Heart left ventricle (tissue), 16 donors: ENCODE results near the gene KRT17. TPM values are rescaled to one million over a fixed set of nuclear protein-coding genes. Genes with fewer than 3 reads are reported as not detected.
A peak's percentile ranks its signal among the peaks of the same experiment; 100 is the strongest.

Experiments
- ATAC-seq, 4 donors: fragments of 200-7000 bp; cut with Tn5 transposase; one replicate each; pipeline ENCODE4 v1.9.1; 2020 to 2022; ENCODE audit warnings: moderate library complexity in 4 of 4, mild to moderate bottlenecking in 3 of 4, moderate number of reproducible peaks in 1 of 4
- DNase-seq, 5 donors: peaks; one replicate each; pipeline ENCODE4 v3.0.0-alpha.2; 2020
- H3K27ac ChIP-seq, 12 donors: fragments of 200-600 bp; sonication (generic) in 4 of 12; one replicate each; pipeline versions ENCODE4 v1.5.0 to v1.8.0; 2016 to 2022; ENCODE audit warnings: mild to moderate bottlenecking in 2 of 12
- H3K27me3 ChIP-seq, 9 donors: fragments of 200-600 bp; sonication (generic) in 2 of 9; one replicate each; pipeline versions ENCODE4 v1.5.1 to v1.8.0; 2016 to 2022; ENCODE audit warnings: mild to moderate bottlenecking in 3 of 9
- H3K36me3 ChIP-seq, 9 donors: fragments of 200-600 bp; sonication (generic) in 2 of 9; one replicate each; pipeline versions ENCODE4 v1.5.0 to v1.8.0; 2018 to 2022; ENCODE audit warnings: mild to moderate bottlenecking in 2 of 9
- H3K4me1 ChIP-seq, 12 donors: fragments of 200-600 bp; sonication (generic) in 4 of 12; one replicate each; pipeline versions ENCODE4 v1.5.0 to v1.8.0; 2016 to 2022; ENCODE audit warnings: mild to moderate bottlenecking in 3 of 12
- H3K4me3 ChIP-seq, 12 donors: fragments of 200-600 bp; sonication (generic) in 4 of 12; one replicate each; pipeline versions ENCODE4 v1.5.0 to v1.8.0; 2017 to 2022; ENCODE audit warnings: mild to moderate bottlenecking in 9 of 12, moderate library complexity in 4 of 12
- H3K9me3 ChIP-seq, 12 donors: fragments of 200-600 bp; sonication (generic) in 4 of 12; one replicate each; pipeline versions ENCODE4 v1.5.0 to v1.8.0; 2016 to 2022; ENCODE audit warnings: mild to moderate bottlenecking in 1 of 12
- POLR2A ChIP-seq, 2 donors: fragments of 450-650 bp; IDR thresholded peaks; one replicate each; pipeline ENCODE4 v1.6.1; 2017; ENCODE audit warnings: antibody characterized with exemption in 2 of 2, mild to moderate bottlenecking in 2 of 2, moderate library complexity in 2 of 2
- WGBS, 4 donors: extraction: QIAGEN DNeasy Blood & Tissue Kit in 2 of 4; methylation state at CpG; one replicate each; pipeline versions ENCODE4 v1.1.5 to v1.1.7; 2013 to 2018; 5-methylcytosine and 5-hydroxymethylcytosine counted together
- intact Hi-C, 10 donors: fragments of 100-400 bp; cut with DNase I; formaldehyde crosslinking; loops; one replicate each; pipeline versions ENCODE4 v1.11.1 to v1.14.2; 2022
- polyA plus RNA-seq, 2 donors: library from polyadenylated mRNA; stranded (reverse); fragments of 200-250 nt; gene quantifications; one replicate each; pipeline ENCODE4 v1.2.3, GENCODE V29; 2013
- total RNA-seq, 9 donors: library from RNA; depleted of rRNA in 2 of 9; stranded (reverse); fragments of >200 nt in 2 of 9; fragmentation: NEBNext Ultra II Directional in 3 of 9; extraction: Animal tissue kit (Norgen Biotek cat#: 25700) in 3 of 9; gene quantifications; one replicate each; pipeline versions ENCODE4 v1.1.0 to v1.2.4, GENCODE V29; 2016 to 2023
- TF ChIP-seq, protein P1 (sequence below), 12 donors: fragments of 200-600 bp; sonication (generic) in 4 of 12; IDR thresholded peaks; one replicate each; pipeline versions ENCODE4 v1.5.0 to v1.8.0; 2018 to 2022; ENCODE audit warnings: antibody characterized with exemption in 12 of 12, mild to moderate bottlenecking in 5 of 12
- donor health status: ischemic (EF 13 %, LVEDD 7.1; RV severe dilation, severe dysfunction).
- donor health status: healthy with polysubstance abuse.
- donor health status: DM: no; HTN: yes; CAD: no.
- donor health status: DM: no; HTN: no; CAD: no.
- donor health status: ischemic (EF 25% LVEDD 6.9; RV normal size, moderate dysfunction).
- donor health status: ischemic (EF 25% LVEDD 5.7; RV mildly dilated, moderate dysfunction).
- donor health status: healthy.
- donor health status: DM: yes; HTN: yes; CAD: no.
- donor health status: ischemic (EF 35%, LVEDD 5.7; RV mildly dilated, moderate dysfunction).
- donor health status: nonischemic (EF 11% LVEDD 7.7; RV severe dilation, severe dysfunction).
- donor health status: DM: yes; HTN: yes; CAD: no.
- donor health status: PGD.
- donor health status: ischemic (EF 29% LVEDD 5.4; RV normal size, mild dysfunction).
- donor health status: nonischemic (EF 23%, LVEDD 6.1; RV moderate dilation, normal function).

Gene KRT17
- total and polyA plus RNA-seq, 11 donors, result 0.60 TPM; not detected in 10

DNA sequence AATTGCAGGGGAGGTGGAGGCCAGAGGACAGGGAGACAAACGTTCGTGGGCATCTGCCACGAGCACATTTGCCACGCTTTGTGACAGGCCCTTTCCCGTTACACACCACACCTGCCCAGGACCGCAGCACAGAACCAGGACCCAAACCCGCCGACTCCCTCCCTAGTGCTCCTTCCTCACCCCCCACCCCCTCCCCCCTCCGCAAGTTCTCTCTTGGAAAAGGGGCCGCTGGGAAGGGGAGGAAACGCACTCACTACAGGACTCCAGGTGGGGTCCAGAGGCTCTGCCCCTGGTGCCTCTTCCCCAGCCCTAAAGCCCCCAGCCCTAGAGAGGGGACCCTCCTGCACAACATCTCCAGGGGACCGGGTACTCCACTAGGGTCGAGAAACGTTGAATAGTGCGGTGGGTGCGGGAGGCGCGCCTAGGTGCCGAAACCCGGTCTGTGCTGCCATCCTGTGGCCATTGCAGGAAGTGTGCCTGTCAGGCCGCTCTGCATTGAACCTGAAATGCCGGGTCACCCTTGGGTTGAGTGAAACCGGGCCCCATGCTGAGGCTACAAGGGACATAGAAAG is 42.4 kb upstream of the KRT17 start:
- intact Hi-C loops, result loop anchor here in 7 of 10 donors (1.0 to 10.0 kb wide), 11 partner anchors 262 to 1062 kb away; no protein-coding TSS in a partner anchor
- peaks cover 0 to 36% (median 14%) of the 10 kb centered on the region in 12 donors for H3K4me1 ChIP-seq
- DNase-seq (peak; percentile 77 to 93 (median 85)), ATAC-seq (peak; percentile 79 to 85 (median 84))
- no peak for TF ChIP-seq POLR2A (IDR thresholded peaks at IDR 0.05)
- TF ChIP-seq, protein P1, sequence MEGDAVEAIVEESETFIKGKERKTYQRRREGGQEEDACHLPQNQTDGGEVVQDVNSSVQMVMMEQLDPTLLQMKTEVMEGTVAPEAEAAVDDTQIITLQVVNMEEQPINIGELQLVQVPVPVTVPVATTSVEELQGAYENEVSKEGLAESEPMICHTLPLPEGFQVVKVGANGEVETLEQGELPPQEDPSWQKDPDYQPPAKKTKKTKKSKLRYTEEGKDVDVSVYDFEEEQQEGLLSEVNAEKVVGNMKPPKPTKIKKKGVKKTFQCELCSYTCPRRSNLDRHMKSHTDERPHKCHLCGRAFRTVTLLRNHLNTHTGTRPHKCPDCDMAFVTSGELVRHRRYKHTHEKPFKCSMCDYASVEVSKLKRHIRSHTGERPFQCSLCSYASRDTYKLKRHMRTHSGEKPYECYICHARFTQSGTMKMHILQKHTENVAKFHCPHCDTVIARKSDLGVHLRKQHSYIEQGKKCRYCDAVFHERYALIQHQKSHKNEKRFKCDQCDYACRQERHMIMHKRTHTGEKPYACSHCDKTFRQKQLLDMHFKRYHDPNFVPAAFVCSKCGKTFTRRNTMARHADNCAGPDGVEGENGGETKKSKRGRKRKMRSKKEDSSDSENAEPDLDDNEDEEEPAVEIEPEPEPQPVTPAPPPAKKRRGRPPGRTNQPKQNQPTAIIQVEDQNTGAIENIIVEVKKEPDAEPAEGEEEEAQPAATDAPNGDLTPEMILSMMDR (IDR thresholded peaks at IDR 0.05), result peak; percentile 88 to 97 (median 92)
- H3K27ac ChIP-seq, result peak overlapping the region in 11 of 12 donors; percentile 30 to 87 (median 77)
- no peaks in the 10 kb centered on the region for H3K9me3 ChIP-seq
- no peaks in the 10 kb centered on the region for H3K27me3 ChIP-seq
- no peaks in the 10 kb centered on the region for H3K36me3 ChIP-seq
- 0 to 1% (median 1%) methylated on average over 20 to 23 of the region's 23 CpGs for WGBS, 4 donors
- H3K4me3 ChIP-seq, result peak overlapping the region; percentile 15 to 70 (median 51)

DNA sequence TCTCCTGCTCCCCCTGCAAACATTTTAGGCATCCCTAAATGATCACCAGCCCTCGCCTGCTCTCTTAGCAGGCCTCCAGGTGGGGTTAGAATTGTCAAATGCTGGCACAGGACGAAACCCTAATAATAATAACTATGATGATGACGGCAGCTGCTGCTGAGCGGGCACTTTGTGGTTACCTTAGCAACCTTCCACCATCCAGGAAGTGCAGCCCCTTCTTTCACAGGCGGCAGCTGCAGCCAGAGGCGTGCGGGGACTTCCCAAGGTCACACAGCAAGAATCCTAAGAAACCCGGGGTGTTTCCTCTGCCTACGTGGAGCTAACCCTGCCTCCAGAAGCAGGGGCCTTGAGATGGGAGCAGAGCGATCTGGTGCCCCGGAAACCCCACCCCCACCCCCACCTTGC is 41.9 kb upstream of the KRT17 start:
- peaks cover 0 to 36% (median 14%) of the 10 kb centered on the region in 12 donors for H3K4me1 ChIP-seq
- no peaks in the 10 kb centered on the region for H3K9me3 ChIP-seq
- H3K36me3 ChIP-seq, result no peaks in the 10 kb centered on the region
- intact Hi-C loops, result loop anchor here in 7 of 10 donors (1.0 to 10.0 kb wide), 11 partner anchors 261 to 1061 kb away; no protein-coding TSS in a partner anchor
- H3K27ac ChIP-seq, result peak overlapping the region; percentile 30 to 87 (median 76)
- ATAC-seq, result peak; percentile 2 to 20 (median 12)
- H3K4me3 ChIP-seq, result peak overlapping the region; percentile 15 to 70 (median 51)
- WGBS, 4 donors, result 4 to 13% (median 6%) methylated on average over 11 of the region's 11 CpGs
- no peak for TF ChIP-seq POLR2A (IDR thresholded peaks at IDR 0.05)
- TF ChIP-seq, protein P1 (IDR thresholded peaks at IDR 0.05), result peak in 6 of 12 donors; percentile 4 to 45 (median 31)
- no peaks in the 10 kb centered on the region for H3K27me3 ChIP-seq
- DNase-seq, result peak in 4 of 5 donors; percentile 15 to 60 (median 34)

DNA sequence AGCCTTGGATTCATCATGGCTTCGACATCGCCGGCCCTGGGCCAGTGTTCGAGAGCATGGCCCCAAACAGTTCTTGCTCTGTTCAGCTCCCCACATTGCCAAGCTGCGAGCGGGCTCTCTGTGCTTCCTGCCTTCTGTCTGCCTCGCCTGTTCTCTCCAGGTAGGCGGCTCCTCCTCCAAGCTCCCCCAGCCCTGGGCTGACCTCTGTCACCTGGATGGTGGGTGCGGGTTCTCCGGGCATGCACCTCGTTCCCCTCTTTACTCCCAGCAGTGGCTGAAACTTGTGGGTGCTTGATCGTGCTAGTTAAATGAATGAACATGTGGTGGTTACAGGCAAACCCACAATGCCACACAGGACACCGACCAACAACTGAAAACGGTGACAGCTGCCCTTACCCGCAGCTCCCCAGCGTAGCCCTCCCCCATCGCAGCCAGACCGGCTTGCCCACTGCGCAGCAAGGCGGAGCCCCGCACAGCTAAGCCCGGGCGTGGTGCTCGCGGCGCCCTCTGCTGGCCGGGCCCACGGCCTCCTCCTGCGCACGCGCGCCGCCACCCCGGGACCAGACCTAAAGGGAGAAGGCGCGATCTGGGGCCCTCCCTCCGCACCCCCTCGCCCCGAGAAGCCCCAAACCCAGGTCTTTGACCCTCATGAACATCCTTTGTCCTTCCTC is 41.3 kb upstream of the KRT17 start:
- peak; percentile 87 to 95 (median 90) for DNase-seq
- intact Hi-C loops, result loop anchor here in 7 of 10 donors (1.0 to 10.0 kb wide), 11 partner anchors 261 to 1061 kb away; no protein-coding TSS in a partner anchor
- Histone ChIP-seq H3K9me3 (no peaks in the 10 kb centered on the region), H3K27me3 (no peaks in the 10 kb centered on the region), H3K27ac (peak overlapping the region; percentile 30 to 87 (median 76)), H3K4me3 (peak overlapping the region; percentile 27 to 70 (median 51)), H3K4me1 (peaks cover 0 to 36% (median 14%) of the 10 kb centered on the region in 12 donors), H3K36me3 (no peaks in the 10 kb centered on the region)
- TF ChIP-seq POLR2A (IDR thresholded peaks at IDR 0.05), result peak in 1 of 2 donors; percentile 57
- TF ChIP-seq, protein P1 (IDR thresholded peaks at IDR 0.05), result peak; percentile 89 to 99 (median 98)
- ATAC-seq, result peak; percentile 86 to 94 (median 93)
- 3 to 4% (median 4%) methylated on average over 22 to 39 of the region's 39 CpGs for WGBS, 4 donors
